Sigmoid colon (tissue), 3 donors: Measurements from ENCODE around the gene ACAP2.

Source experiments
- CTCF ChIP-seq, 4 experiments: fragments of 450-650 bp in 3 of 4; fragments of 200-600 bp in 1 of 4; IDR thresholded peaks; one replicate each; pipeline ENCODE4 v1.5.1; 2016 to 2019; ENCODE audit warnings: antibody characterized with exemption in 4 of 4, mild to moderate bottlenecking in 3 of 4, moderate library complexity in 2 of 4
- POLR2A ChIP-seq, 2 donors: fragments of 450-650 bp; IDR thresholded peaks; one replicate each; pipeline ENCODE4 v1.6.1; 2016; ENCODE audit warnings: antibody characterized with exemption in 2 of 2, mild to moderate bottlenecking in 2 of 2, moderate library complexity in 2 of 2

DNA sequence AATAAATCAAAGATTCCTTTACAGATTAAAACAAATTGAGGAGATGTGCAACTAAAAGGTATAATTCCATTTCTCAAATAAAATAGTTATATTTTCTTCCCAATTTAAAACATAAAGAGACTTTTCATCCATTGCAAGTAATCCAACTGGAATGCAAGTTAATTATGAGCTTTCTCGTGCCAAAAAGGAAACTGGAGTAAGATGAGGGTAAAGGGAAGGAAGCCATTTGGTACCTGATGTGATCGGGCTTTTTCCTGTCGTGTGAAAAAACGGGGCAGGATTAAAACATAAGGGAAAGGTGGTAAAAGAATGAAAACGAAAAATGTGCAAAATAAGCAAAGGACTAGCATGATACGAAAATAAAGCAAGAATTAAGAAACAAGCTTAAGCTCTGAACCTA, 130.1 kb downstream of the ACAP2 start:
- TF ChIP-seq CTCF (IDR thresholded peaks at IDR 0.05), result no peak
- no peak for TF ChIP-seq POLR2A (IDR thresholded peaks at IDR 0.05)
